ENCODE data around the gene RAB17.

- TF ChIP-seq, protein P1, sequence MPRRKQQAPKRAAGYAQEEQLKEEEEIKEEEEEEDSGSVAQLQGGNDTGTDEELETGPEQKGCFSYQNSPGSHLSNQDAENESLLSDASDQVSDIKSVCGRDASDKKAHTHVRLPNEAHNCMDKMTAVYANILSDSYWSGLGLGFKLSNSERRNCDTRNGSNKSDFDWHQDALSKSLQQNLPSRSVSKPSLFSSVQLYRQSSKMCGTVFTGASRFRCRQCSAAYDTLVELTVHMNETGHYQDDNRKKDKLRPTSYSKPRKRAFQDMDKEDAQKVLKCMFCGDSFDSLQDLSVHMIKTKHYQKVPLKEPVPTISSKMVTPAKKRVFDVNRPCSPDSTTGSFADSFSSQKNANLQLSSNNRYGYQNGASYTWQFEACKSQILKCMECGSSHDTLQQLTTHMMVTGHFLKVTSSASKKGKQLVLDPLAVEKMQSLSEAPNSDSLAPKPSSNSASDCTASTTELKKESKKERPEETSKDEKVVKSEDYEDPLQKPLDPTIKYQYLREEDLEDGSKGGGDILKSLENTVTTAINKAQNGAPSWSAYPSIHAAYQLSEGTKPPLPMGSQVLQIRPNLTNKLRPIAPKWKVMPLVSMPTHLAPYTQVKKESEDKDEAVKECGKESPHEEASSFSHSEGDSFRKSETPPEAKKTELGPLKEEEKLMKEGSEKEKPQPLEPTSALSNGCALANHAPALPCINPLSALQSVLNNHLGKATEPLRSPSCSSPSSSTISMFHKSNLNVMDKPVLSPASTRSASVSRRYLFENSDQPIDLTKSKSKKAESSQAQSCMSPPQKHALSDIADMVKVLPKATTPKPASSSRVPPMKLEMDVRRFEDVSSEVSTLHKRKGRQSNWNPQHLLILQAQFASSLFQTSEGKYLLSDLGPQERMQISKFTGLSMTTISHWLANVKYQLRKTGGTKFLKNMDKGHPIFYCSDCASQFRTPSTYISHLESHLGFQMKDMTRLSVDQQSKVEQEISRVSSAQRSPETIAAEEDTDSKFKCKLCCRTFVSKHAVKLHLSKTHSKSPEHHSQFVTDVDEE (CRISPR knock-in tag; IDR thresholded peaks at IDR 0.05) = no peak
- TF ChIP-seq ZNF8 (CRISPR knock-in tag; IDR thresholded peaks at IDR 0.05) (no peak), ESRRG (CRISPR knock-in tag; IDR thresholded peaks at IDR 0.05) (no peak), ARNTL (CRISPR knock-in tag; IDR thresholded peaks at IDR 0.05; ENCODE audit: borderline replicate concordance, low read depth) (no peak), RARB (CRISPR knock-in tag; IDR thresholded peaks at IDR 0.05) (no peak), PATZ1 (CRISPR knock-in tag; IDR thresholded peaks at IDR 0.05; ENCODE audit: borderline replicate concordance) (no peak)
Measured at GRCh38 chr2:237598468-237599208, 8.1 kb upstream of the RAB17 start.

Measured in SK-N-SH treated with all-trans-retinoic acid at 6 μM for 48 hours (cell line).